SK-N-DZ (cell line): ENCODE results near the gene CDK14.
A peak's percentile ranks its signal among the peaks of the same experiment; 100 is the strongest.

Experiments used
- DNase-seq: peaks from one replicate; pipeline ENCODE4 v3.0.0-alpha.2; 2015; ENCODE audit warnings: low spot score

The CDK14 gene

GRCh38 chr7:90994601-90995000 is 398.5 kb downstream of the CDK14 start:
- DNase-seq: no peak

- no peak for DNase-seq
Observed at GRCh38 chr7:90995996-90996395, 399.9 kb downstream of the CDK14 start.

- no peak for DNase-seq
Observed at GRCh38 chr7:90999989-91000979, 404.2 kb downstream of the CDK14 start.

- no peak for DNase-seq
Observed at GRCh38 chr7:91005024-91005423, 408.9 kb downstream of the CDK14 start.

GRCh38 chr7:91005841-91006240 is 409.7 kb downstream of the CDK14 start:
- no peak for DNase-seq

GRCh38 chr7:91007371-91007770 is 411.2 kb downstream of the CDK14 start:
- DNase-seq: no peak

- no peak for DNase-seq
Observed at GRCh38 chr7:91013078-91013477, 417.0 kb downstream of the CDK14 start.

GRCh38 chr7:91019686-91020385 is 423.7 kb downstream of the CDK14 start:
- no peak for DNase-seq

GRCh38 chr7:91020636-91021385 is 424.7 kb downstream of the CDK14 start:
- DNase-seq: no peak

- DNase-seq: no peak
Observed at GRCh38 chr7:91021956-91022355, 425.8 kb downstream of the CDK14 start.

- DNase-seq: no peak
Observed at GRCh38 chr7:91025906-91026390, 429.8 kb downstream of the CDK14 start.

GRCh38 chr7:91029688-91030087 is 433.6 kb downstream of the CDK14 start:
- DNase-seq: no peak

GRCh38 chr7:91030680-91031380 is 434.7 kb downstream of the CDK14 start:
- DNase-seq: no peak

- no peak for DNase-seq
Observed at GRCh38 chr7:91031757-91032156, 435.6 kb downstream of the CDK14 start.

GRCh38 chr7:91033574-91033973 is 437.5 kb downstream of the CDK14 start:
- DNase-seq: no peak

- peak; percentile 61 for DNase-seq
Observed at GRCh38 chr7:91034459-91035368, 438.6 kb downstream of the CDK14 start.

GRCh38 chr7:91039033-91039432 is 442.9 kb downstream of the CDK14 start:
- no peak for DNase-seq

GRCh38 chr7:91041141-91041540 is 445.0 kb downstream of the CDK14 start:
- DNase-seq: no peak

- no peak for DNase-seq
Observed at GRCh38 chr7:91041901-91042484, 445.9 kb downstream of the CDK14 start.

- no peak for DNase-seq
Observed at GRCh38 chr7:91043186-91043585, 447.1 kb downstream of the CDK14 start.
